ENCODE results near the gene CHEK2.
"Not testable (repeated sequence)": the region's sequence is repeated elsewhere in the genome, so short reads cannot be mapped to it uniquely, and the experiment has no call there.

CHEK2 gene

GRCh38 chr22:28741785-28742561 is at the start of gene CHEK2, which contains the start of gene HSCB:
TSS of gene CHEK2 (minus strand) at chr22:28741820. CDS start at chr22:28734721, 7,099 bp downstream.
TSS of gene HSCB (plus strand) at chr22:28742039. CDS start at chr22:28742096, 57 bp downstream.
- peak; percentile 96 to 97 for DNase-seq (ENCODE audit: low read depth in 2 of 2)

DNA sequence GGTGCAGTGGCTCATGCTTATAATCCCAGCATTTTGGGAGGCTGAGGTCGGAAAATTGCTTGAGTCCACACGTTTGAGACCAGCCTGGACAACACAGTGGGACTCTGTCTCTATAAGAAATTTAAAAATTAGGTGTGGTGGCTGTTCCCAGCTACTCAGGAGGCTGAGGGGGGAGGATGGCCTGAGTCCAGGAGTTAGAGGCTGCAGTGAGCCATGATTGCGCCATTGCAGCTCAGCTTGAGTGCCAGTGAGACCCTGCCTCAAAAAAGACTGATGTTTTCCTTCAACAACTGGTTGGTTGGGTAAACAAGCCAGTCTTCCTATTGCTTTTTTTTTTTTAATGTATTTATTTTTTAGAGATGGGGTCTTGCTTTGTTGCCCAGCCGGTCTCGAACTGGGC is 49.5 kb upstream of the CHEK2 start:
- DNase-seq (ENCODE audit: low read depth in 2 of 2), result no peak

GRCh38 chr22:28788601-28789000 is 47.0 kb upstream of the CHEK2 start:
- no peak for DNase-seq (ENCODE audit: low read depth in 2 of 2)

DNA sequence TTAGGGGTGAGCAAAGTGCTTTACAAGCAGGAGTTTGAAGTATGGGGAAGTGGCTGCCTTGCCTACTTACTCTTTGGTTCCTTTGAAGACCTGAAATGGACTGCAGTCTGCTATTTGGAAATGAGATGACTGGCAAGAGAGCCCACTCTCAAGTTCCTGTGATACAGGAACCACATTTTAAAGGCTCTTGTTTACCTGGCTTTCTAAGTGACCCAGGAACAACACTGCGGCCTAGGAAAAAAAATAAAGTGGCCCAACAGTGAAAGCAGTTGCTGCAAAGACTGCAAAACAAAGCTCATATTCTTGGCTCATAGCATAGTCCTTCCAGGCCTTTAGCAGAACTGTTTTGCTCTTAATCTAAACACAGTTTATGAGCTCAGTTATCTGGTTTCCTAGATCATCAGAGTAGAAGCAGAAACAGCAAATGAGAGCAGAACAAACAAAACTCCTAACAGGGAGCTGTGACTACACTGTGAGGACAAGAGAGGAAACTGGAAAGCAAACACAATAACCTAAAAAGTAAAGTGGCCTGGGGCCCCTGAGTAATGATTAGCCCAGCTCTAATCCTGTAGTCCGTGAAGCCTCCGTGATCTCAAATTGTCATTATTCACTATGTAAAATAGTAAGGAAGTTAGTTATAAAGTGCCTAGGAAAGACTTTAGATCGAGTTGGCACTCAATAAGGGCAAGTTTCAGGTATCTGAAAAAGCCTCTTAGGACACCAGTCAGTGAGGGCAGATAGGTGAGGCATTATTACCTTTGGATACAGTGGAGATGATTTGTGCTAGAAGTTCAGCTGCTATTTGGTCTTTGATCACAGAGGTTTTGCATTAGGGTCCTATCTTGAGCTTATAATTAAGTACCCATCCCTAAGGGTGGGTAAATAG is 42.4 kb upstream of the CHEK2 start:
- no peak for DNase-seq (ENCODE audit: low read depth in 2 of 2)

DNA sequence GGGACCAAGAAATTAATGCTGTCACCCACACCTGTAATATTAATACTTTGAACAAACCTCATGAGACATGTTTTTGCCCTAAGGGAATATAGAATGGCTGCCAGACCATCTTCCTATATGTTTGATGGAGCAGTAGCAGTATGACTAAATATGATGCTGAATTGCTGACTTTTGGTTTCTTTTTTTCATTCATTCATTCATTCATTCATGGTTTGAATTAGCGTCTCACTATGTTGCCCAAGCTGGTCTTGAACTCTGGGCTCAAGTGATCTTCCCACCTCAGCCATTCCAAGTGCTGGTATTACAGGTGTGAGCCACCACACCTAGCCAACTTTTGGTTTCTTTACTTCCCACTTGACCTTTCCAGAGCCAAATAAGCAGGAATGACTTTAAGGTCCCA is 38.7 kb upstream of the CHEK2 start:
- no peak for DNase-seq (ENCODE audit: low read depth in 2 of 2)

DNA sequence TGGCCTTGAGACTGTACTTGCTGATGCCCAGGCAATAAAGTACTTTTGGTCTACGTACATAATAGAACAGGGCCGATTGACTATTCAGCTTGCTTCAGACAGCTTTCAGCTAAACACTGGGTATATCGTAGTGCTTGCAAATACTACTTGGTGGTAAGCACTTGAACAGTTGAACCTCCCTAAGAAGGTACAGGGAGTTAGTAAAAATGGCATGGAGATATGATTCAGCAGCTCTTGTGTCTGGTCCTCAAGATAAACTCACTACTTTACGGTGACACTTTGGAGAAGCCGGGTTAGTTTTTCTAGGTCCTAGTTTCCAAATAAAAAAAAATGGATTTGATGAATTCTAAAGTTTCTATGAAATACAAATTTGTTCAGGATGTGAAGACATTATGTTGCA is 38.2 kb upstream of the CHEK2 start:
- DNase-seq (ENCODE audit: low read depth in 2 of 2), result no peak

GRCh38 chr22:28774378-28774777 is 32.8 kb upstream of the CHEK2 start:
- no peak for DNase-seq (ENCODE audit: low read depth in 2 of 2)

GRCh38 chr22:28773461-28773867 is 31.8 kb upstream of the CHEK2 start:
- no peak for DNase-seq (ENCODE audit: low read depth in 2 of 2)

GRCh38 chr22:28772633-28773460 is 31.2 kb upstream of the CHEK2 start, which contains the start of gene CCDC117:
TSS of gene CCDC117 (plus strand) at chr22:28772695. CDS start at chr22:28772850, 155 bp downstream.
- peak; percentile 84 to 92 for DNase-seq (ENCODE audit: low read depth in 2 of 2)

GRCh38 chr22:28771195-28771791 is 29.7 kb upstream of the CHEK2 start:
- DNase-seq (ENCODE audit: low read depth in 2 of 2), result no peak

GRCh38 chr22:28769394-28770085 is 27.9 kb upstream of the CHEK2 start:
- no peak for DNase-seq (ENCODE audit: low read depth in 2 of 2)

DNA sequence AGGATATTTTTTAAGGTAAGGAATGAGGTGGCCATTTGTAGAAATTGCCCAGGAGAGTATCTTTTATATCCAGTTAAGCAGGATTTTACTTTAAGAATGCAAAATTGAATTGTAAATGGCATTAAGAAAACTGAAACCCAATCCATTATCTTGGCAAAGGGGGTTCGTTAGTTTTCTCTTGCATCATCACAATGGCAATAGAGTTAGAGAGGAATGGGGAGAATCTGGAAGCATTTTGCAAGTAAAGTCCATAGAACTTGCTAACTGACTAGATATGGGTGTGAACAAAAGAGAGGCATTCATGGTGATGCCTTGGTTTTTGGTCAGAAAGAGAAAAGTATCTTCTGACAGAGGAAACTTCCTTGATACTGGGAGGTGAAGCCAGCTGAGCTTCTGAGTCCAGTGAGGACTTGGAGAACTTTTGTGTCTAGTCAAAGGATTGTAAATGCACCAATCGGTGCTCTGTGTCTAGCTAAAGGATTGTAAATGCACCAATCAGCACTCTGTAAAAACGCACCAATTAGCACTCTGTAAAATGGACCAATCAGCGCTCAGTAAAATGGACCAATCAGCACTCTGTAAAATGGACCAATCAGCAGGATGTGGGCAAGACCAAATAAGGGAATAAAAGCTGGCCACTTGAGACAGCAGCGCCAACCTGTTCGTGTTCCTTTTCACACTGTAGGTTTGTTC is 27.2 kb upstream of the CHEK2 start:
- no peak for DNase-seq (ENCODE audit: low read depth in 2 of 2)

- no peak for DNase-seq (ENCODE audit: low read depth in 2 of 2)
Observed at GRCh38 chr22:28766628-28767027, 25.0 kb upstream of the CHEK2 start.

GRCh38 chr22:28762000-28762399 is 20.4 kb upstream of the CHEK2 start:
- not testable (repeated sequence) for DNase-seq (ENCODE audit: low read depth in 2 of 2)

- no peak for DNase-seq (ENCODE audit: low read depth in 2 of 2)
Observed at GRCh38 chr22:28761449-28761755, 19.8 kb upstream of the CHEK2 start.

GRCh38 chr22:28759861-28760560 is 18.4 kb upstream of the CHEK2 start:
- DNase-seq (ENCODE audit: low read depth in 2 of 2), result no peak

DNA sequence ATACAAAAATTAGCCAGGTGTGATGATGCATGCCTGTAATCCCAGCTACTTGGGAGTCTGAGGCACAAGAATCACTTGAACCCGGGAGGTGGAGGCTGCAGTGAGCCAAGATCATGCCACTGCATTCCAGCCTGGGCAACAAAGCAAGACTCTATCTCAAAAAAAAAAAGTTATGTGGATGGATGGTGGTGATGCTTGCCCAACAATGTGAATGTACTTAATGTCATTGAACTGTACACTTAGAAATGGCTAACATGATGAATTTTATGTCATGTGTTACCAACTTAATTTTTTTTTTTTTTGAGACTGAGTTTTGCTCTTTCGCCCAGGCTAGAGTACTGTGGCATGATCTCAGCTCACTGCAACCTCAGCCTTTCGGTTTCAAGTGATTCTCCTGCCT is 12.9 kb upstream of the CHEK2 start:
- not testable (repeated sequence) for DNase-seq (ENCODE audit: low read depth in 2 of 2)

GRCh38 chr22:28750471-28750881 is 8.9 kb upstream of the CHEK2 start:
- DNase-seq (ENCODE audit: low read depth in 2 of 2), result no peak

GRCh38 chr22:28743852-28744251 is 2.2 kb upstream of the CHEK2 start:
- DNase-seq (ENCODE audit: low read depth in 2 of 2), result no peak

DNA sequence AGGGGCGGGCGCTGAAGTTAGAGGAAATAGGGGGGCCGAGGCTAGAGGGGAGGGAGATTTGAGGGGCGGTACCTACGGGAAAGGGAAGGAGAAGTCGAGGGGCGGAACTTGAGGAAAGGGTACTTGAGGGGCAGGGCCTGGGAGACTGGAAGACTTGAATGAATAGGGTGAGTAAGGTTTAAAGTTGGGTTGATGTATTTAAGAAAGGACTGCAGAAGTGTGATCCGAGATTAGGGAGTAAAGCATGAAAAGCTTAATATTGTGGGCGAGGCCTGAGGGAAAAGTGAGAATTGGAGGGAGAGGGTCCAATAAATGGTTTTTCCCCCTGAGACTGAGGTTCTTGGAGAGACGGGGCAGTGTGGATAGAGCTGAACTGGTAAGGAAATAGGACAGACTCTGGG is 942 bp upstream of the CHEK2 start:
- DNase-seq (ENCODE audit: low read depth in 2 of 2), result no peak
